ENCODE measurements around the gene BTG3.

The BTG3 gene

GRCh38 chr21:17612565-17613241 lies at the start of gene BTG3:
TSS of gene BTG3 (minus strand) at chr21:17612901. CDS start at chr21:17609144, 3,757 bp downstream.
- DNase-seq, result peak; percentile 57

- DNase-seq, result no peak
Observed at GRCh38 chr21:17660862-17661261, 48.2 kb upstream of the BTG3 start.

- DNase-seq, result no peak
Observed at GRCh38 chr21:17660452-17660851, 47.8 kb upstream of the BTG3 start.

GRCh38 chr21:17658931-17659330 lies 46.2 kb upstream of the BTG3 start:
- DNase-seq, result no peak

- no peak for DNase-seq
Observed at GRCh38 chr21:17651526-17651925, 38.8 kb upstream of the BTG3 start.

- DNase-seq, result no peak
Observed at GRCh38 chr21:17650292-17650691, 37.6 kb upstream of the BTG3 start.

DNA sequence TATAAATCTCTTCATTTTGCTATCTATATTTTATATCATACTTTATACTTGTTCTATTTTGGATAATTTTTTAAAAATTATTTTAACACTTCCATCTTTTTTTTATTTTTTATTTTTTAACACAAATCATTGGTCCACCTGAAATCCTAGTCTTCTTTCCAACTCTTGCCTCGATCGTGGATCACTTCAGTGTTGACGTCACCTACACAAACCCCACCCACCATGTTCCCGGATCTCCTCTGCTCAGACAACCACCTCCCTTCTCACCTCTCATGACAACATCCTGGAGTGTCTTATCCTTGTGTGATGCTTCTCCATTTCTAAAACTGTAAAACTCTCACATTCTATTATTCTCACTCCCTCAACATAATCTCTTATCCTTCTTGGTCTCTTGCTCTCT lies 34.1 kb upstream of the BTG3 start:
- no peak for DNase-seq

GRCh38 chr21:17644186-17644585 lies 31.5 kb upstream of the BTG3 start:
- DNase-seq, result no peak

DNA sequence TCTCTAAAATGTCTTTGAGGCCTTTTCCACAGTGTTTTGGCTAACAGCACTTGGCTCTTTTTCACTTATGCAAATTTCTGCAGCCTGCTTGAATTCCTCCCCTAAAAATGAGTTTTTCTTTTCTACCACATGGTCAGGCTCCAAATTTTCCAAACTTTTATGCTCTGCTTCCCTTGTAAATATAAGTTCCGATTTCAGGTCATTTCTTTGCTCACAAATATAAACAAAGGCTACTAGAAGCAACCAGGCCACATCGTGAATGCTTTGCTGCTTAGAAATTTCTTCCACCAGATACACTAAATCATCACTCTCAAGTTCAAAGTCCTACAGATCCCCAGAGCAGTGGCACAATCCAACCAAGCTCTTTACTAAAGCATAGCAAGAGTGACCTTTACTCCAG lies 28.1 kb upstream of the BTG3 start:
- DNase-seq, result no peak

DNA sequence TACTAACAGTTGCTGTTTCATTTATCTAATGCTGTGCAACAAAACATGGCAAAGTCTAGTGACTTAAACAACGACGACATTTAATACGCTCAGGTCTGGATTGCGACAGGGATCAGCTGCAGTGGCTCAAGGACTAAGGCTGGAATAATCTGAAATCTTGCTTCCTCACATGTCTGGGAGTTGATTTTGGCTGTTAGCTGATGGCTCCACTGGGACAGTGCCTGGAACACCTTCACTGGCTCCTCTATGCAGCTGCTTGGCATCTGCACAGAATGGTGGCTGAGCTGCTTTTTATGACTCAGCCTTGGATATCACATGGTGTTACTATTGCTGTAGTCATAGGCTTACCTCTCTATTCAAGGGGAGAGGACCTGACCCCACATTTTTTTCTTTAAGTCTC lies 24.0 kb upstream of the BTG3 start:
- no peak for DNase-seq

- no peak for DNase-seq
Observed at GRCh38 chr21:17631195-17631594, 18.5 kb upstream of the BTG3 start.

- no peak for DNase-seq
Observed at GRCh38 chr21:17622018-17622417, 9.3 kb upstream of the BTG3 start.

- no peak for DNase-seq
Observed at GRCh38 chr21:17616831-17617230, 4.1 kb upstream of the BTG3 start.

DNA sequence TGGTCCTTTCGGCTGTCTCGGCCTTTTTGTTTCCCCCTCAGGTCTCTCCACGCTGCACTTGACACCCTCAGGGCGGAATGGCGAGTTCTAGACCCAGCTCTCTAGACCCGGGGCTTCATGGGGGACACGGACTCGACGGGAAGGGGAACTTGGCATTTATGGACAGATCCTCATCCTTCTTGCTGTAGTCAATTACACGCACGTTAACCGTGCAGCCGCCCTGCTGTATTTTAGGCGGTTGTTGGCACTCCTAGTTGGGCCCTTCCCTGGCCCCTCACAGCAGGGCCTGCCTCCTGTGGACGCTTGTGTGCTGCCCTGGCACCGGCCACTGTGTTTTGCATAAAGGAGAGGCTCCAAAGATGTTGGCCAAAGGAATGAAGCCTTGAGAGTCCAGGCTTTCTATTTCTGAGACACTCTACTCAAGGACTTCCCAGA lies 558 bp upstream of the BTG3 start:
- peak; percentile 15 for DNase-seq

GRCh38 chr21:17612023-17612564 lies 607 bp downstream of the BTG3 start:
- no peak for DNase-seq

- DNase-seq, result peak; percentile 34
Observed at GRCh38 chr21:17611414-17612022, 1.2 kb downstream of the BTG3 start.

DNA sequence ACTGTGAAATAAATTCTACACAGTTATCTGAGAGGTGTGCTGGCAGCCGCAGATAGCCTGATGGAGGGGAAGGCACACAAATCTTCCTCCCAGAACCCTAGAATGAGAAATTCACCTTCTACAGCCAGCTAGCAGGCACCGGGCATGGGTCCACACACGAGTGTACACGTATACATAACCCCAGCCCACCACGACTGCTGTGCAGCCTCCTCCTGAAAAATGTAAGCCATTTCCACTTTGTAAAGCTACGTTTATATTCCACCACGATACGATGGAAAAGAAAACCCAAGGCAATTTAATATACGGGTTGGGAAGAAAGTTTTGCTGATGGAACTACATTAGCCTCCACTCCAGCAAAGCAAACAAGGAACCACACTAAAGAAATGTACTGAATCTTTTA lies 1.8 kb downstream of the BTG3 start:
- no peak for DNase-seq

- DNase-seq, result no peak
Observed at GRCh38 chr21:17609681-17610080, 3.0 kb downstream of the BTG3 start.

- peak; percentile 15 for DNase-seq
Observed at GRCh38 chr21:17607684-17608083, 5.0 kb downstream of the BTG3 start.

DNA sequence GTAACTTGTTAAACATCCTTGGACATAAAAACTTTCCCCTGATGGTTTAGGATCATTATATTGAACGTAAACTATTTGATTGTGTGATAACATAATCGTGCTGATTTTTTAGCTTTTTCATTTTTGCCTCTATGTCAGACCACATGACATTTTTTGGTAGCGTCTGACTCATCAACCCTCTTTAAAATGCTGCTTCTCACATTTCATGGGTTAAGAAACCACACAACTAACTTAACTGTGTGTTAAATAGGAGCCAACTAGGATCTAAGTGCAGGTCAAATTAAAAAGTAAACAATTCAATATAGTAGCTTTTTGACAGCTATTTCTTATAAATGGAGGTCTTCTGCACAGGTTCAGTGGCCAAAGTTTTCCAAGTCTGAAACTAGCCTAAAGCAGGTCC lies 9.8 kb downstream of the BTG3 start:
- DNase-seq, result no peak

GRCh38 chr21:17598437-17598836 lies 14.3 kb downstream of the BTG3 start:
- DNase-seq, result no peak

DNA sequence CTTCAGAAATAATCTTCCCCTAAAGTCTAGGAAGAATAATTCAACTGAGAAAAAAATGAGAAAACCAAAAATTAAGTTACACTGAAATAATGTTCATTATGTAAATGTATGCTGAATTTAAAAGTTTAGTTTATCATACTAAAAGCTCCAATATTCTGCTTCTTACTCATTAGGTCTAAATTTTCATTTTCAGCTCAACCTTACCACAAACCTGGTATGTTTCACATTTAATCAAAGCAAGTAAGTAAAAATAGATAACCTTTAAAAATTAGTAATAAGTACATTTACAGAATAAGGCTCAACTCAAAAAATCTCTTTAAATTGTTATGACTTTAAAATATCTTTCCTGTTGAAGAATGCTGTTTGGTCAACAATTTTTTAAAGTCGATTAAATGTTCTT lies 15.0 kb downstream of the BTG3 start:
- no peak for DNase-seq

DNA sequence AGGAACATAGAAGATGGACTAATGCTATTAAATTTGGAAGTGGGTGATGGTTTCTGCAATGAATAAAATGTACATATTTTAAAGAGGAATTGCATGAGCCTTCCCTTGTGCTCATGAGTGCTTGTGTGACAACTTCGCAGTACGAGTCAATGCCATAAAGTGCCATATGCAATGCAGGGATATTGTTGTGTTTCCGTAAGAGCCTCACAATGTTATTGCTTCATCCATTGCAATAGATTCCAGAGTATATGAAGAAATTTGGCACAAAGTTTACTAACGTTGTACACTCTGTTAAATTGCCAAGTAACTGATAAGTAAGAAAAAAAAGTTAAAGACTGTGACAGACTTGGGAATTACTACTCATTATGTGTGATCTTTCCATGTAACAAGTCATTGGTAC lies 22.3 kb downstream of the BTG3 start:
- DNase-seq, result no peak

- no peak for DNase-seq
Observed at GRCh38 chr21:17585875-17586450, 26.7 kb downstream of the BTG3 start.
